ENCODE measurements around the gene LNX1.

GRCh38 chr4:53586121-53586816 lies 5.0 kb downstream of the LNX1 start:
- TF ChIP-seq CTCF (IDR thresholded peaks at IDR 0.05) (no peak), POLR2A (IDR thresholded peaks at IDR 0.05) (no peak)
